HG03175 (cell line): Measurements from ENCODE around the gene NTMT1.

Experiments used
- ATAC-seq: cut with Tn5 transposase; IDR thresholded peaks from one replicate; pipeline ENCODE4 v1.9.1; 2021; ENCODE audit warnings: mild to moderate bottlenecking, moderate library complexity; ENCODE audit not compliant: unreplicated experiment

Gene NTMT1

GRCh38 chr9:129673602-129674001 is 47.6 kb downstream of the NTMT1 start:
- ATAC-seq, result no peak

DNA sequence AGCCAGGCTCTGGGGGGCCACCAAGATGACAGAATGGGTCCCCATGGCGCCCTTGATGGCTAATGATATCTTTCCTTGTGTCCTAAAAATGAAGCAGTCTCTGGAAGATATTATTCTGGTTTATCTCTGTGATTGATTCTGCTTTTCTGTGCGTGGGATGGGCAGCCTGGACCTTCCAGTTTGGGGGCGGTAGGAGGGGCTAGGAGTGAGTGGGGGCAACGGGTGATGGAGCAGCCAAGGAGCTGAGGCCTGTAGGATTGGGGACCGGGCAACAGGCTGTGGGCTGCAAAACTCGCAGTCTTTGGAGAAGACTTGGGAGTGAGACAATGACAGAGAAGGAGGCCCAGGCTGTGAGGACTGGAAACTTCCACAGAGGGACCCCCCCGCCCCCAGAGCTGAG is 48.3 kb downstream of the NTMT1 start:
- ATAC-seq, result no peak

DNA sequence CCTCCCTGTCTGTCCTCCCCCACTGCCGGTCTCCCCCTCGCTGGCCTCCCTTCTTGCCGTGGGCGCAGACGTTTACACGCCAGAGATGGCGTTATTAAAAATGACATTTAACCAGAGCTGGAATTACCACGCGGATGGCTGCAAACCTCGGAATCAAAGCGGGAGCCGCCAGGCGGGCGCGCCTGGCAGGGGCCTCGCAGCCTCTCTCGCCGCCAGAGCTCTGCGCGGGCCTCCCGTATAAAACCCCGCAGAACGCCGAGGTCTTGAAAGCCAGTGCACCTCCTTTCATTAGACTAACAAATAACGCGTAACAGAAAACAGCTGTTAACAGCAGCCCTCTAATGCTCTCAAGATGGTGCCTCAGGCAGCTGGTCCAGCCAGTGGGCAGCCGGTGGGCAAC is 49.7 kb downstream of the NTMT1 start:
- ATAC-seq, result no peak

- no peak for ATAC-seq
These were observed 50.3 kb downstream of the NTMT1 start for GRCh38 chr9:129676287-129676686.

DNA sequence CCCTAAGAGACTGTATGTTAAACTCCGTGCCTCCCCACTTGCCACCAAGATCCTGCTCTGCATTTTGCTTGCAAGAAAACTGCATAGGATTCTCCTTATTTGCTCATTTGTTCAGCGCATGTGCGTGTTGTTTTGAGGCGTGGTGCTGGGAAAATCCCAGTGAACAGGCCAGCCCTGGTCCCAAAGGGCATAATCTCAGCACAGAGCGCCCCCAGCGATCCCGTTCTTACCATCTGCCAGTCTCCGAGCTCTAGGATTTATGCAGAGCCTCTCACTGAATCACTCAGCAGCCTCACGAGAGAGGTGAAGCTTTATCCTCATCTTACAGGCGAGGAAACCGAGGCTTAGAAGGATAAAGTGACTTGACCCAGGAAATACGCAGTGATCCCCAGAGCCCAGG is 51.0 kb downstream of the NTMT1 start:
- ATAC-seq, result no peak

DNA sequence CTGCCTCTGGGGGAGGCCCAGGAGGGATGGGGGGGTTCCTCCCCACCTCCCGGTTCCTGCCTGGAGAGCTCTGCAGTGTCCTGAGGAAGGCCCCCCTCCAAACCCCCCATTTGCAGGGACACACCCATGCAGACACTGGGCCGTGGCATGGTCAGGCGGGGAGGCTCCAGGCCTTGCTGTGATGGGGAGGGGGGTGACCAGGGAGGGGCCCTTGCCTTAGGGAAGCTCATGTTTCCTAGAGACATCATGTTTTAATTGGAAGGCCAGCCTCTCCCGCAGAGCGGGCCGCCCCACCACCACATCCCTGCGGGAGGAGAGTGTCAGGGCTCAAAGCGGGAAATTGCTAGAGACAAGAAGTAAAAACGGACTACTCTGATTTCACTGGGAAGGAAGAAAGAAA is 51.5 kb downstream of the NTMT1 start:
- no peak for ATAC-seq

- no peak for ATAC-seq
These were observed 52.9 kb downstream of the NTMT1 start for GRCh38 chr9:129678844-129679243.

DNA sequence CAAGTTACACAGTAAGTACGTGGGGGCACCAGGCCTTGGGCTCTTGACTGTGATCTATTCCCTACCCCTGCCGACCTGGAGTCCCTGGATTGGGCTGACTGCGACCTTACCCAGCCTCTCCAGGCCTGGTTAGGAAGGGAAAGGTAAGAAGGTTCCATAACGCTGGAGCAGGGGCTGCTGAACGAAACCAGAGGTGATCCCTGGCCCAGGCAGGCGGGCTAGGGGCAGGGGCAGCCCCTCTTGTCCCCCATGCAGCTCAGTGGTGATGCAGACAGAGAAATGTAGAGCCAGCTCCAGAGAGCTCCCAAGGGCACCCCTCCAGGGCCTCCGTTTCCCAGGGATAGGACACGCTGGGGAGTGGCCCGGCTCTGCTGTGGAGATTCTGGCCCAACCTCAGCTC is 53.6 kb downstream of the NTMT1 start:
- no peak for ATAC-seq

- no peak for ATAC-seq
These were observed 56.0 kb downstream of the NTMT1 start for GRCh38 chr9:129681924-129682323.

DNA sequence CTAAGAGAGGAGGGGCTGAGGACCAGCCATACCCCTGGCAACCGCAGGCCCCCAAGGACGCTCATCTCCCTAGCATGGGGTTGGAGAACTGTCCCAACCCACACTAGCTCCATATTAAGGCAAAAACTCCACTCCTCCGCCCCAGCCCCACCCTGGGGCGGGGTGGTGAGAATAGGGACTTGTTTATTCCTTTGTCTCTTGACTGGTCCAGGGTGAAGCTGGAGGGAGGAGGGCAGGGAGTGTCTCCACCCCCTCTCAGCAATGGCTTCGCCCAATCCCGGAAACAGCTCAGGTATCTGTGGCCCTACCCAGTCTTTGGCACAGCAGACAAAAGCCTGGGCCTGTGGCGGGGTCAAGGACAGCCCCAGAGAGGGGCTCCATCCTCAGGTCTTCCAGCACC is 56.4 kb downstream of the NTMT1 start:
- ATAC-seq, result no peak

- ATAC-seq, result no peak
These were observed 59.4 kb downstream of the NTMT1 start for GRCh38 chr9:129685220-129685932.
